Activated CD8-positive, alpha-beta memory T cell treated with anti-CD3 and anti-CD28 coated beads, Interleukin-2, amount 10 ng/mL, durations not matched to agents 7 days and 5 days (primary cell): ENCODE measurements around the gene C7orf57. TPM values are rescaled to one million over a fixed set of nuclear protein-coding genes. Genes with fewer than 3 reads are reported as not detected.

Experiments
- ATAC-seq: fragments of 150-1000 bp; cut with Tn5 transposase; one replicate; pipeline ENCODE4 v1.10.0; 2021; ENCODE audit warnings: moderate library complexity
- CTCF ChIA-PET: fragments of 350-600 bp; sonication (Branson Sonifier 250); formaldehyde crosslinking; loops from one replicate; lab custom pipeline; 2021; ENCODE audit warnings: antibody characterized with exemption; lab: Charles Lee
- DNase-seq: peaks from one replicate; pipeline ENCODE4 v3.0.0-alpha.2; 2020
- H3K27ac Mint-ChIP-seq: one replicate; pipeline ENCODE4 v1.8.0; 2021; ENCODE audit warnings: mild to moderate bottlenecking, mixed read lengths
- H3K27me3 Mint-ChIP-seq: one replicate; pipeline ENCODE4 v1.8.0; 2021; ENCODE audit warnings: mixed read lengths
- H3K36me3 Mint-ChIP-seq: one replicate; pipeline ENCODE4 v1.8.0; 2021; ENCODE audit warnings: mild to moderate bottlenecking, mixed read lengths
- H3K4me1 Mint-ChIP-seq: one replicate; pipeline ENCODE4 v1.8.0; 2021; ENCODE audit warnings: mixed read lengths
- H3K4me3 Mint-ChIP-seq: one replicate; pipeline ENCODE4 v1.8.0; 2021; ENCODE audit warnings: mild to moderate bottlenecking, moderate library complexity, mixed read lengths
- H3K9me3 Mint-ChIP-seq: one replicate; pipeline ENCODE4 v1.8.0; 2022; ENCODE audit warnings: low read depth, mixed read lengths
- total RNA-seq, 2 experiments: library from RNA; stranded (reverse); gene quantifications; one replicate each; pipeline ENCODE4 v1.2.3, GENCODE V29; 2021

Gene C7orf57
- total RNA-seq, 2 experiments from 2014 or later = 0.12 to 0.15 TPM

DNA sequence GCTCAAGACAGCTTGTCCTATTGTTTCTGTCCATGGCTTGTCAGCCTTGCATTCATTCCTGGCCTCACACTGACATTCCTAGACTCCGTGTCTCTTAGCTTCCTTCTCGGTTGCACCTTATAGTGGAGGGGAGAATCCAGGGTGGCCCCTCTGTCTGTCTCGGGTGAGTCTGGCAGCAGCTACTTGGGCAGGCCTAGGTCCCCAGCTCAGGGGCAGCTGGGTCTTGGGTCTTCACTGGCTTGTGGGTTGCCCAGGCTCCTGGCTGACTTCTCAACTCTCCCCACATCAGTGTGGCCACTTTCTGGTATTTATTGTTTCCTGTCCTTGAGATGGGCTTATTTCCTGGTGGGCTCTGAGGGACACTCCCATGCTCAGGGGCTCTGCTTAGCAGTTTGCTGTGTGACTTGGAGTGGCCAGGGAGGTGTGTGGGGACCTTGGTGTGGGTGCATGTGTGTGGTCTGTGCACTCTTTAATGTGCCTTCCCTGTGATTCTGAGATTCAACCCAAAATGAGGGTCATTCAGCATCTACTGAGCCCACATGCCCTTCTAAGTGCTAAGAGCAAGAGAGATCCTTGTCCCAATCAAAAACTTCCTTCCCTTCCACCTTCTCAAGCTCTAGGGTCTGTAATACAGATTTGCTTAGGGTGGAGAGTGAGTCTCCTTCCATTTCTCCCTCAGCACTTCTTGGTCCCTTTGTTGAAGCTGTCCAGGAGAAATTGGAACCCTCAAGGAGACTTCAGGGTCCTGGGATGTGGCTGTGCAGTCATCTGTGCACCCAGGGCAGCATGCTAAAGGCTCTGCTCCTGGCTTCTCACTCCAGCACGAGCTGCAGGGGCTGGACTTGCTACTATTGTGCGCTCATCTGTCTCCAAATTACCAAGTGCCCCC is 73.9 kb downstream of the C7orf57 start:
- peak overlapping the region; percentile 41 for H3K27ac Mint-ChIP-seq
- H3K4me1 Mint-ChIP-seq = peaks cover 12% of the 10 kb centered on the region
- CTCF ChIA-PET = interaction anchor here (0.6 to 5.3 kb wide), 31 partner anchors 7 to 172 kb away, joined by 3 to 70 read pairs (median 6); partner anchors contain the start of gene UPP1
- H3K9me3 Mint-ChIP-seq = no peaks in the 10 kb centered on the region
- DNase-seq (no peak), ATAC-seq (no peak)
- no peak overlapping the region for H3K4me3 Mint-ChIP-seq
- peaks cover 31% of the 10 kb centered on the region for H3K36me3 Mint-ChIP-seq
- H3K27me3 Mint-ChIP-seq = no peaks in the 10 kb centered on the region

DNA sequence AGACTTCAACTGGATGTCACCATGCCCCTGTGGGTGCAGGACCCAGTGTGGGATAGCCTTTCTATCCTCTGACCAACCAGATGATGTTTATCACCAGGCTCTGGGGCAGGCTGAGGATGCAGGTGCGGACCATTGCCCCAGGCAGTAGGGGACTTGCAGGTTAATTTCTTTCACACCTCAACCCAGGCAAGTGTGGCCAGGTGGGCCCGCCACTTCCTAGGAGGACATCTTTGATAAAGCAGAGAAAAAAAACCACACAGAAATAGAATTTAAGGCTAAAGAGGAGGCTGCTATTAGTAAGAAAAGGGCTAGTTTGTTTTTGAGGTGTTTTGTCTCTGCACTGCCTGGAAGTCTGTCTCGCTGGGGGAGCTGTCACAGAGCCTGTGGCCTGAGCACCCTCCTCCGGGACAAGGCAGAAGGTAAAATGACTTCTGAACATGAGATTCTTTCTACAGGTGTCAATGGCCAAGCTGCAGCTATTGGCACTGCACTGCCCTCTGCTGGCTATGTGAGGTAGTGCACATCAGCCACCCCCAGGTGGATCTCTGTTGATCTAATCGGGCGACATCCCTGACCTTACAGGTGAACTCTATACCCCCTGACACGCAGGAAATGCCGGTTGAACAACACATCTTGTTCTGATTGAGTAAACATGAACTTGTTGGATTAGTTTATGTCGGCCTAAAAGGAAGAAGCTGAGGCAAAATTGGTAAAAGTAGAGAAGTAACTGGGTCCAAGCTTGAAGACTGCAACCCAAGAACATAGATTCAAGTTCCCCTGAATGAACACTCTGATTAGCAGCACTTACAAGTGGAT is 74.7 kb downstream of the C7orf57 start:
- Mint-ChIP-seq H3K36me3 (peaks cover 24% of the 10 kb centered on the region), H3K4me3 (no peak overlapping the region), H3K4me1 (peaks cover 12% of the 10 kb centered on the region), H3K27me3 (no peaks in the 10 kb centered on the region), H3K9me3 (no peaks in the 10 kb centered on the region), H3K27ac (peak overlapping the region; percentile 41)
- CTCF ChIA-PET = interaction anchor here (0.6 to 5.3 kb wide), 39 partner anchors 8 to 173 kb away, joined by 3 to 70 read pairs (median 5); partner anchors contain the start of genes HUS1, PKD1L1 and UPP1
- peak; percentile 93 for ATAC-seq
- peak; percentile 91 for DNase-seq

DNA sequence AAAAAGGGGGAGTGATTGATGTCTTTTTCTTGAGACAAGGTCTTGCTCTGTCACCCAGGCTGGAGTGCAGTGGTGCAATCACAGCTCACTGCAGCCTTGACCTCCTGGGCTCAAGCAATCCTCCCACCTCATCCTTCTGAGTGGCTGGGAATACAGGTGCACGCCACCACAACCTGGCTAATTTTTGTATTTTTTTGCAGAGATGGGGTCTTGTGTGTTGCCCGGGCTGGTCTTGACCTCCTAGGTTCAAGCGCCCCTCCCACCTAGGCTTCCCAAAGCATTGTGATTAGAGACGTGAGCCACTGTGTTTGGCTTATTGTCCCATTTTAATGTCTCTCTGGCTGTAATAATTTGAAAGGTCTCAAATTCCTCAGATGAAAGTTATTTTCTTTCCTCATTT is 75.5 kb downstream of the C7orf57 start:
- CTCF ChIA-PET = interaction anchor here (0.6 to 5.3 kb wide), 37 partner anchors 9 to 173 kb away, joined by 3 to 70 read pairs (median 5); partner anchors contain the start of genes HUS1, PKD1L1 and UPP1
- peaks cover 12% of the 10 kb centered on the region for H3K4me1 Mint-ChIP-seq
- no peaks in the 10 kb centered on the region for H3K9me3 Mint-ChIP-seq
- H3K27ac Mint-ChIP-seq = no peak overlapping the region
- H3K4me3 Mint-ChIP-seq = no peak overlapping the region
- no peaks in the 10 kb centered on the region for H3K27me3 Mint-ChIP-seq
- peaks cover 18% of the 10 kb centered on the region for H3K36me3 Mint-ChIP-seq
- no peak for DNase-seq
- no peak for ATAC-seq

Other genes with a start within 250 kb of the C7orf57 start
- under 1 TPM; 0.06 to 0.19 TPM for gene PKD1L1, start 87.1 kb upstream of the C7orf57 start, total RNA-seq
- 10 to 100 TPM; 27.0 to 30.8 TPM for gene HUS1, start 55.9 kb upstream of the C7orf57 start, total RNA-seq
- gene SUN3, start 6.4 kb upstream of the C7orf57 start, total RNA-seq = not detected
- 10 to 100 TPM; 57.9 to 87.6 TPM for gene UPP1, start 53.7 kb downstream of the C7orf57 start, total RNA-seq
- gene ABCA13, start 135.9 kb downstream of the C7orf57 start, total RNA-seq = under 1 TPM; 0.05 to 0.06 TPM